Lung (tissue), 12 donors: Measurements from ENCODE around the gene HMCN2. TPM values are rescaled to one million over a fixed set of nuclear protein-coding genes. Genes with fewer than 3 reads are reported as not detected.

Experiments used
- ATAC-seq: fragments of 200-7000 bp; cut with Tn5 transposase; one replicate; pipeline ENCODE4 v1.9.1; 2020; ENCODE audit warnings: moderate number of reproducible peaks; ENCODE audit not compliant: insufficient read depth, low FRiP score
- DNase-seq, 3 donors: peaks; one replicate each; pipeline ENCODE4 v3.0.0-alpha.2; 2013 to 2017
- H3K27ac ChIP-seq, 2 donors: one replicate each; pipeline ENCODE4 v1.5.1; 2013; ENCODE audit warnings: mild to moderate bottlenecking in 2 of 2, moderate library complexity in 2 of 2, control low read depth in 1 of 2, inconsistent platforms in 1 of 2, low read depth in 1 of 2, low read length in 1 of 2
- H3K27me3 ChIP-seq, 3 donors: one replicate each; pipeline ENCODE4 v1.5.1; 2013; ENCODE audit warnings: low read length in 2 of 3; ENCODE audit not compliant: control insufficient read depth in 3 of 3, insufficient read depth in 3 of 3
- H3K36me3 ChIP-seq, 4 donors: one replicate each; pipeline ENCODE4 v1.5.1; 2013; ENCODE audit warnings: low read length in 4 of 4, mild to moderate bottlenecking in 1 of 4, moderate library complexity in 1 of 4; ENCODE audit not compliant: control insufficient read depth in 4 of 4, insufficient read depth in 4 of 4
- H3K4me1 ChIP-seq, 5 donors: one replicate each; pipeline ENCODE4 v1.5.1; 2013; ENCODE audit warnings: low read length in 5 of 5, mild to moderate bottlenecking in 2 of 5, moderate library complexity in 1 of 5; ENCODE audit not compliant: control insufficient read depth in 5 of 5, insufficient read depth in 5 of 5
- H3K4me3 ChIP-seq: one replicate; pipeline ENCODE4 v1.5.1; 2013; ENCODE audit warnings: mild to moderate bottlenecking, control low read depth, moderate library complexity
- H3K9ac ChIP-seq, 2 donors: one replicate each; pipeline ENCODE4 v1.5.1; 2013; ENCODE audit warnings: low read length in 2 of 2, control low read depth in 1 of 2; ENCODE audit not compliant: insufficient read depth in 1 of 2
- H3K9me3 ChIP-seq, 4 donors: one replicate each; pipeline ENCODE4 v1.5.1; 2013; ENCODE audit warnings: low read length in 3 of 4, mild to moderate bottlenecking in 1 of 4, moderate library complexity in 1 of 4; ENCODE audit not compliant: control insufficient read depth in 4 of 4, insufficient read depth in 3 of 4
- WGBS, 2 donors: extraction: QIAGEN DNeasy Blood & Tissue Kit; methylation state at CpG; one replicate each; pipeline ENCODE4 v1.1.7; 2013; 5-methylcytosine and 5-hydroxymethylcytosine counted together
- polyA plus RNA-seq, 2 donors: library from polyadenylated mRNA; stranded (reverse); fragments of 200-250 nt; gene quantifications; one replicate each; pipeline ENCODE4 v1.2.1, GENCODE V29; 2013
- total RNA-seq, 2 donors: library from RNA; depleted of rRNA in 1 of 2; stranded (reverse); fragments of >200 nt in 1 of 2; gene quantifications; one replicate each; pipeline ENCODE4 v1.2.1, GENCODE V29; 2014 to 2021
- TF ChIP-seq, protein P1 (sequence below): IDR thresholded peaks from 2 replicates; pipeline ENCODE4 v1.5.1; 2012; ENCODE audit warnings: mild to moderate bottlenecking; ENCODE audit errors: control extremely low read depth, extremely low read depth
- donor health status: control.
- donor health status: control.
- donor health status: Bipolar disorder and iron deficiency.
- donor health status: healthy.
- donor health status: DM: yes; HTN: yes; CAD: no.

The HMCN2 gene
- total and polyA plus RNA-seq, 4 donors = 2.1 to 5.2 (median 3.7) TPM

DNA sequence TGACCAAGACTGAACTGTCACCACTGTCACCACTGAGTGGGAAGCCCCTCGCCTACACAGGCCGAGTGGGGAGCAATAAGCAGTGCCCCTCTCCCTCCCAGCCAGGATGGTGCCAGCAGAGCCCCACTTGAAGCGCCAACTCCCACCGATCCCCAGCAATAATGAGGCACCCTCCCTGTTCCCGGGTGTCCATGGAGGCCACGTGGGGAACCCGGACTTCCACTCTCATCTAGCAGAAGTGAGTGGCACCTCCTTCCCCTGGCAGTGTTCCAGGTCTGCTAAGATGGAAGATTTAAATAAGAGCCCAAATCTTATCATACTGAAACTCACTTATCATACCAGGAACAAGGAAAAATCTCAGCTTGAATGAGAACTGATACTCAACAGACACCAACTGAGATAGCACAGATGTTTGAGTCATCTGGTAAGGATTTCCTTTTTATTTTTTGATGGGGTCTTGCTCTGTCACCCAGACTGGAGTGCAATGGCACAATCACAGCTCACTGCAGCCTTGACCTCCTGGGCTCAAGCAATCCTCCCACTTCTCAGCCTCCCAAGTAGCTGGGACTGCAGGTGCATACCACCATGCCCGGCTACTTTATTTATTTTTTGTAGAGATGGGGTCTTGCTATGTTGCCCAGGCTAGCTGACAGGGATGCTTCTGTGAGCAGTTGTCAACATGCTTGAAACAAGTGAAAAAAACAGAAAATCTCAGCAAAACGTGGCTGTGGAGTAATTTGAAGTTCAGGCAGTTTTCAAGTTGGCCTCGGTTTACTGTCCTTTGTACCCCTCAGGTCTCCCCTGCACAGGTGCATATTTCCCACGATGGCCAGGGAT, 149.6 kb downstream of the HMCN2 start:
- peaks cover 0 to 2% (median 0%) of the 10 kb centered on the region in 4 donors for H3K9me3 ChIP-seq
- no peak overlapping the region for H3K9ac ChIP-seq
- no peak overlapping the region for H3K27ac ChIP-seq
- H3K36me3 ChIP-seq = no peaks in the 10 kb centered on the region
- no peaks in the 10 kb centered on the region for H3K4me1 ChIP-seq
- H3K4me3 ChIP-seq = no peak overlapping the region
- ATAC-seq (no peak), DNase-seq (no peak)
- WGBS, 2 donors = 72 to 79% methylated on average over 11 of the region's 11 CpGs
- TF ChIP-seq, protein P1, sequence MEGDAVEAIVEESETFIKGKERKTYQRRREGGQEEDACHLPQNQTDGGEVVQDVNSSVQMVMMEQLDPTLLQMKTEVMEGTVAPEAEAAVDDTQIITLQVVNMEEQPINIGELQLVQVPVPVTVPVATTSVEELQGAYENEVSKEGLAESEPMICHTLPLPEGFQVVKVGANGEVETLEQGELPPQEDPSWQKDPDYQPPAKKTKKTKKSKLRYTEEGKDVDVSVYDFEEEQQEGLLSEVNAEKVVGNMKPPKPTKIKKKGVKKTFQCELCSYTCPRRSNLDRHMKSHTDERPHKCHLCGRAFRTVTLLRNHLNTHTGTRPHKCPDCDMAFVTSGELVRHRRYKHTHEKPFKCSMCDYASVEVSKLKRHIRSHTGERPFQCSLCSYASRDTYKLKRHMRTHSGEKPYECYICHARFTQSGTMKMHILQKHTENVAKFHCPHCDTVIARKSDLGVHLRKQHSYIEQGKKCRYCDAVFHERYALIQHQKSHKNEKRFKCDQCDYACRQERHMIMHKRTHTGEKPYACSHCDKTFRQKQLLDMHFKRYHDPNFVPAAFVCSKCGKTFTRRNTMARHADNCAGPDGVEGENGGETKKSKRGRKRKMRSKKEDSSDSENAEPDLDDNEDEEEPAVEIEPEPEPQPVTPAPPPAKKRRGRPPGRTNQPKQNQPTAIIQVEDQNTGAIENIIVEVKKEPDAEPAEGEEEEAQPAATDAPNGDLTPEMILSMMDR = no peak
- no peaks in the 10 kb centered on the region for H3K27me3 ChIP-seq

DNA sequence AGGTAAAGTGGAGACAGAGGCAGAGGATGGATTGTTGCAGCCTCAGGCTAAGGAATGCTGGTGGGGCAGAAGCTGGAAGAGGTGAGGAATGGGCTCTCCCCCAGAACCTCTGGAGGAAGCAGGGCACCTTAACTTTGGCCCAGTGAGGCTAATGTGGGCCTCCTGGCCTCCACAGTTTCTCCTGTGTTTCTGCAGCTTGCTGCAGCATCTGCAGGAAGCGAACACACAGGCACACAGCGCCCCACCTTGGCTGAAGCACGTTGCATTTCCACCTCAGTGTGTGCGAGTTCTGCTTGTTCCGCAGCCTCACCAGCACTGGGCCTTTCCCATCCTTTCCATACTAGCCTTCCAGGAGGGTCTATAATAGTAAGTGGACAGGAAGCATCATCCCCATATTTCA, 152.0 kb downstream of the HMCN2 start:
- Histone ChIP-seq H3K27me3 (no peaks in the 10 kb centered on the region), H3K4me1 (peaks cover 0 to 13% (median 0%) of the 10 kb centered on the region in 5 donors), H3K4me3 (no peak overlapping the region), H3K27ac (no peak overlapping the region), H3K9ac (no peak overlapping the region), H3K36me3 (no peaks in the 10 kb centered on the region), H3K9me3 (peaks cover 0 to 2% (median 0%) of the 10 kb centered on the region in 4 donors)
- DNase-seq = no peak
- 83 to 86% methylated on average over 5 of the region's 5 CpGs for WGBS, 2 donors
- no peak for ATAC-seq
- TF ChIP-seq, protein P1 = no peak

DNA sequence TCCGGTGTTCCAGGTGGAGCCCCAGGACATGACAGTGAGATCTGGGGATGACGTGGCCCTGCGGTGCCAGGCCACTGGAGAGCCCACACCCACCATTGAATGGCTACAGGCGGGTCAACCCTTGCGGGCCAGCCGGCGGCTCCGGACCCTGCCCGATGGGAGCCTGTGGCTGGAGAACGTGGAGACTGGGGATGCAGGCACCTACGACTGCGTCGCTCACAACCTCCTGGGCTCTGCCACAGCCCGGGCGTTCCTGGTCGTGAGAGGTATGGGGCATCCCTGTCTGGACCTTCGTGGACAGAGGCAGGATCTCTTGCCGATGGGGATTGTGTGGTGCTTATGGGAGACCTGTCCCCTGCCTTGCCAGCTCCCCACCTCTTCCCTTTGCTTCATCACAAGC, 153.2 kb downstream of the HMCN2 start:
- Histone ChIP-seq H3K4me1 (peaks cover 0 to 23% (median 0%) of the 10 kb centered on the region in 5 donors), H3K9me3 (peaks cover 0 to 2% (median 0%) of the 10 kb centered on the region in 4 donors), H3K27me3 (no peaks in the 10 kb centered on the region), H3K4me3 (no peak overlapping the region), H3K9ac (no peak overlapping the region), H3K27ac (no peak overlapping the region), H3K36me3 (no peaks in the 10 kb centered on the region)
- no peak for DNase-seq
- TF ChIP-seq, protein P1 = no peak
- ATAC-seq = no peak
- WGBS, 2 donors = 93 to 94% methylated on average over 18 of the region's 18 CpGs
